ENCODE measurements around the gene SAC3D1. TPM values are rescaled to one million over a fixed set of nuclear protein-coding genes. Genes with fewer than 3 reads are reported as not detected.
A peak's percentile ranks its signal among the peaks of the same experiment; 100 is the strongest.

Gene SAC3D1
- total and polyA plus RNA-seq, 2 of the 8 experiments (the other 6 are each of a cell fraction or from before 2014, with no cell fraction given): 19.4 to 25.8 TPM

- Histone ChIP-seq H4K8ac (ENCODE audit: extremely low read depth, insufficient read depth, low read length) (no peak overlapping the region), H3K23ac (ENCODE audit: insufficient read length) (no peak overlapping the region), H3K9me3 (ENCODE audit: insufficient read depth in 2 of 2, low read depth in 1 of 2, low read length in 1 of 2) (no peaks in the 10 kb centered on the region), H2BK20ac (ENCODE audit: low read length) (no peak overlapping the region), H2AFZ (ENCODE audit: low read length) (no peak overlapping the region), H3K79me2 (ENCODE audit: control insufficient read depth in 1 of 2, insufficient read depth in 2 of 2, low read length in 2 of 2) (no peaks in the 10 kb centered on the region), H3K4me2 (ENCODE audit: insufficient read depth in 1 of 2, low read depth in 2 of 2, low read length in 2 of 2) (no peak overlapping the region), H2BK5ac (ENCODE audit: low read depth, low read length) (no peak overlapping the region), H3K27me3 (replicated peaks in 1 of 4; ENCODE audit: control insufficient read depth in 3 of 4, extremely low read depth in 1 of 4, insufficient read depth in 3 of 4, low read length in 3 of 4) (no peaks in the 10 kb centered on the region; a peak in 1 of 7 replicates), H2BK12ac (ENCODE audit: low read depth, low read length) (no peak overlapping the region), H3K23me2 (ENCODE audit: low read depth, low read length) (no peaks in the 10 kb centered on the region), H4K5ac (ENCODE audit: insufficient read length, low read depth, low read length) (no peak overlapping the region), H3K4ac (replicated peaks; ENCODE audit: insufficient read length, low read depth, low read length) (no peak overlapping the region), H3K27ac (ENCODE audit: low read depth, low read length) (no peak overlapping the region), H4K91ac (replicated peaks; ENCODE audit: insufficient read length, low read length) (no peak overlapping the region), H3K14ac (ENCODE audit: insufficient read length) (no peak overlapping the region), H3K18ac (ENCODE audit: extremely low read depth, low read length) (no peak overlapping the region), H4K20me1 (replicated peaks in 1 of 2; ENCODE audit: control insufficient read depth in 1 of 2, insufficient read depth in 2 of 2, low read length in 2 of 2) (no peaks in the 10 kb centered on the region), H3K9ac (replicated peaks in 1 of 4; ENCODE audit: extremely low read depth in 1 of 4, low read depth in 3 of 4, low read length in 3 of 4) (peak overlapping the region in 1 of 4 experiments; percentile 20; a peak in 1 of 7 replicates), H3K36me3 (ENCODE audit: control insufficient read depth in 2 of 4, insufficient read depth in 4 of 4, low read length in 3 of 4) (no peaks in the 10 kb centered on the region), H3K4me1 (replicated peaks in 1 of 4; ENCODE audit: control insufficient read depth in 3 of 4, insufficient read depth in 4 of 4, low read length in 3 of 4) (no peaks in the 10 kb centered on the region), H3K79me1 (ENCODE audit: low read depth, low read length) (no peaks in the 10 kb centered on the region), H3K4me3 (ENCODE audit: extremely low read depth in 1 of 4, insufficient read depth in 2 of 4, low read depth in 3 of 4, low read length in 4 of 4) (no peak overlapping the region), H2BK15ac (ENCODE audit: low read length) (no peak overlapping the region), H3K56ac (replicated peaks; ENCODE audit: insufficient read length, low read depth, low read length) (no peak overlapping the region), H2BK120ac (replicated peaks; ENCODE audit: low read depth, low read length) (no peak overlapping the region), H2AK5ac (ENCODE audit: low read depth, low read length) (no peak overlapping the region; the same call in 1 of the 2 replicates)
- POLR2A ChIA-PET (ENCODE audit: partially characterized antibody): interaction anchor here (1.1 kb wide), 1 partner anchor 19 kb away, joined by 3 read pairs; no protein-coding TSS in a partner anchor
- no peak for DNase-seq (ENCODE audit: low read depth in 1 of 2, low spot score in 2 of 2)
- 62% methylated on average over 3 of the region's 3 CpGs; no CpG with 5 or more reads in 1 of the 2 experiments for WGBS, 2 experiments (ENCODE audit: extremely low coverage in 1 of 2, insufficient coverage in 1 of 2, insufficient read length in 1 of 2, insufficient replicate concordance in 2 of 2, low coverage in 1 of 2, low lambda C conversion rate in 2 of 2, missing lambda C conversion rate in 1 of 2)
- TF ChIP-seq SP2 (IDR thresholded peaks at IDR 0.05; ENCODE audit: low read length) (no peak), ATF3 (IDR thresholded peaks at IDR 0.05; ENCODE audit: insufficient read depth, low read depth, low read length) (no peak), JUND (IDR thresholded peaks at IDR 0.05; ENCODE audit: low read length) (no peak), MAFK (IDR thresholded peaks at IDR 0.05; ENCODE audit: low read depth, low read length) (no peak), YY1 (IDR thresholded peaks at IDR 0.05; ENCODE audit: low read depth, low read length) (no peak), RFX5 (IDR thresholded peaks at IDR 0.05; ENCODE audit: borderline replicate concordance, low read depth, low read length) (no peak)
- CTCF ChIA-PET (ENCODE audit: partially characterized antibody): interaction anchor here (0.6 to 4.2 kb wide), 8 partner anchors 10 to 1203 kb away, joined by 3 to 28 read pairs (median 4); partner anchors contain the start of gene TM7SF2
- no peak for FAIRE-seq
Measured at GRCh38 chr11:65059523-65059922, 18.5 kb downstream of the SAC3D1 start.
